ENCODE data around the gene BBS9.
A peak's percentile ranks its signal among the peaks of the same experiment; 100 is the strongest.

BBS9 gene

GRCh38 chr7:33369888-33370287, 240.5 kb downstream of the BBS9 start:
- no peak for DNase-seq (ENCODE audit: low spot score)

GRCh38 chr7:33373195-33373594, 243.8 kb downstream of the BBS9 start:
- no peak for DNase-seq (ENCODE audit: low spot score)

GRCh38 chr7:33379891-33380525, 250.6 kb downstream of the BBS9 start:
- no peak for DNase-seq (ENCODE audit: low spot score)

- no peak for DNase-seq (ENCODE audit: low spot score)
Observed at GRCh38 chr7:33388332-33388731, 259.0 kb downstream of the BBS9 start.

GRCh38 chr7:33392148-33392547, 262.8 kb downstream of the BBS9 start:
- peak; percentile 17 for DNase-seq (ENCODE audit: low spot score)

- DNase-seq (ENCODE audit: low spot score): no peak
Observed at GRCh38 chr7:33393770-33394169, 264.4 kb downstream of the BBS9 start.

- DNase-seq (ENCODE audit: low spot score): no peak
Observed at GRCh38 chr7:33395340-33395739, 266.0 kb downstream of the BBS9 start.

GRCh38 chr7:33399528-33400213, 270.3 kb downstream of the BBS9 start:
- DNase-seq (ENCODE audit: low spot score): no peak

- no peak for DNase-seq (ENCODE audit: low spot score)
Observed at GRCh38 chr7:33400214-33400538, 270.8 kb downstream of the BBS9 start.

GRCh38 chr7:33410266-33410665, 280.9 kb downstream of the BBS9 start:
- DNase-seq (ENCODE audit: low spot score): no peak

GRCh38 chr7:33411020-33411419, 281.7 kb downstream of the BBS9 start:
- DNase-seq (ENCODE audit: low spot score): no peak

GRCh38 chr7:33412331-33412730, 283.0 kb downstream of the BBS9 start:
- no peak for DNase-seq (ENCODE audit: low spot score)

GRCh38 chr7:33418251-33418701, 288.9 kb downstream of the BBS9 start:
- DNase-seq (ENCODE audit: low spot score): no peak

GRCh38 chr7:33420311-33420940, 291.1 kb downstream of the BBS9 start:
- no peak for DNase-seq (ENCODE audit: low spot score)

- no peak for DNase-seq (ENCODE audit: low spot score)
Observed at GRCh38 chr7:33421429-33421828, 292.1 kb downstream of the BBS9 start.

- DNase-seq (ENCODE audit: low spot score): no peak
Observed at GRCh38 chr7:33422141-33422540, 292.8 kb downstream of the BBS9 start.

- no peak for DNase-seq (ENCODE audit: low spot score)
Observed at GRCh38 chr7:33422825-33423645, 293.7 kb downstream of the BBS9 start.

- no peak for DNase-seq (ENCODE audit: low spot score)
Observed at GRCh38 chr7:33423646-33424020, 294.3 kb downstream of the BBS9 start.

GRCh38 chr7:33425395-33425794, 296.0 kb downstream of the BBS9 start:
- DNase-seq (ENCODE audit: low spot score): no peak

GRCh38 chr7:33425929-33426678, 296.7 kb downstream of the BBS9 start:
- DNase-seq (ENCODE audit: low spot score): no peak

- no peak for DNase-seq (ENCODE audit: low spot score)
Observed at GRCh38 chr7:33428415-33428814, 299.1 kb downstream of the BBS9 start.

- DNase-seq (ENCODE audit: low spot score): no peak
Observed at GRCh38 chr7:33431543-33431942, 302.2 kb downstream of the BBS9 start.

All from D341Med (cell line).